Osteocyte (in vitro differentiated cells): Measurements from ENCODE around the gene PXN. TPM values are rescaled to one million over a fixed set of nuclear protein-coding genes. Genes with fewer than 3 reads are reported as not detected.
"Not testable (repeated sequence)": the region's sequence is repeated elsewhere in the genome, so short reads cannot be mapped to it uniquely, and the experiment has no call there.

ENCODE experiments used
- DNase-seq: peaks from one replicate; pipeline ENCODE4 v3.0.0; 2021; ENCODE audit warnings: mixed read lengths; ENCODE audit not compliant: unreplicated experiment; ENCODE audit errors: extremely low spot score
- H3K27ac Mint-ChIP-seq: one replicate; pipeline ENCODE4 v1.8.0; 2021; ENCODE audit warnings: mild to moderate bottlenecking, mixed read lengths; ENCODE audit not compliant: unreplicated experiment
- H3K27me3 Mint-ChIP-seq: one replicate; pipeline ENCODE4 v1.8.0; 2021; ENCODE audit warnings: mixed read lengths; ENCODE audit not compliant: unreplicated experiment
- H3K36me3 Mint-ChIP-seq: one replicate; pipeline ENCODE4 v1.8.0; 2021; ENCODE audit warnings: mixed read lengths; ENCODE audit not compliant: unreplicated experiment
- H3K4me1 Mint-ChIP-seq: one replicate; pipeline ENCODE4 v1.8.0; 2021; ENCODE audit warnings: mixed read lengths; ENCODE audit not compliant: unreplicated experiment
- H3K4me3 Mint-ChIP-seq: one replicate; pipeline ENCODE4 v1.8.0; 2021; ENCODE audit warnings: mild to moderate bottlenecking, moderate library complexity, mixed read lengths; ENCODE audit not compliant: unreplicated experiment
- H3K9me3 Mint-ChIP-seq: one replicate; pipeline ENCODE4 v1.8.0; 2021; ENCODE audit warnings: mixed read lengths; ENCODE audit not compliant: unreplicated experiment
- CTCF ChIP-seq: fragments of 200-600 bp; sonication (generic); IDR thresholded peaks from 2 replicates; pipeline ENCODE4 v1.5.0; 2021; ENCODE audit warnings: antibody characterized with exemption, mild to moderate bottlenecking, moderate library complexity
- total RNA-seq: library from RNA; stranded (reverse); gene quantifications from 2 replicates; pipeline ENCODE4 v1.2.1, GENCODE V29; 2021

The PXN gene
- total RNA-seq, 1 donor from 2014 or later = 79.9 TPM

- H3K27me3 Mint-ChIP-seq = no peaks in the 10 kb centered on the region
- no peaks in the 10 kb centered on the region for H3K9me3 Mint-ChIP-seq
- H3K4me1 Mint-ChIP-seq = peaks cover 37% of the 10 kb centered on the region
- DNase-seq = no peak
- TF ChIP-seq CTCF = no peak
- peak overlapping the region; percentile 98 for H3K27ac Mint-ChIP-seq
- H3K4me3 Mint-ChIP-seq = peak overlapping the region; percentile 96
- H3K36me3 Mint-ChIP-seq = peaks cover 20% of the 10 kb centered on the region
Observed at GRCh38 chr12:120200364-120200800, 65.1 kb downstream of the PXN start.

- DNase-seq = no peak
- H3K27ac Mint-ChIP-seq = peak overlapping the region; percentile 98
- no peaks in the 10 kb centered on the region for H3K27me3 Mint-ChIP-seq
- no peak for TF ChIP-seq CTCF
- peak overlapping the region; percentile 96 for H3K4me3 Mint-ChIP-seq
- H3K4me1 Mint-ChIP-seq = peaks cover 43% of the 10 kb centered on the region
- H3K36me3 Mint-ChIP-seq = peaks cover 20% of the 10 kb centered on the region
- H3K9me3 Mint-ChIP-seq = no peaks in the 10 kb centered on the region
Observed at GRCh38 chr12:120199595-120200306, 65.8 kb downstream of the PXN start.

- DNase-seq = no peak
- no peak for TF ChIP-seq CTCF
- H3K27ac Mint-ChIP-seq = peak overlapping the region; percentile 98
- peaks cover 20% of the 10 kb centered on the region for H3K36me3 Mint-ChIP-seq
- no peaks in the 10 kb centered on the region for H3K9me3 Mint-ChIP-seq
- no peaks in the 10 kb centered on the region for H3K27me3 Mint-ChIP-seq
- peak overlapping the region; percentile 96 for H3K4me3 Mint-ChIP-seq
- peaks cover 43% of the 10 kb centered on the region for H3K4me1 Mint-ChIP-seq
Observed at GRCh38 chr12:120199025-120199424, 66.5 kb downstream of the PXN start.

GRCh38 chr12:120197542-120197887 lies 68.0 kb downstream of the PXN start:
- Mint-ChIP-seq H3K4me1 (peaks cover 48% of the 10 kb centered on the region), H3K27me3 (no peaks in the 10 kb centered on the region), H3K36me3 (peaks cover 20% of the 10 kb centered on the region), H3K27ac (no peak overlapping the region), H3K9me3 (no peaks in the 10 kb centered on the region), H3K4me3 (no peak overlapping the region)
- TF ChIP-seq CTCF = no peak
- no peak for DNase-seq

GRCh38 chr12:120196817-120197541 lies 68.6 kb downstream of the PXN start:
- peak overlapping the region; percentile 71 for H3K27ac Mint-ChIP-seq
- peaks cover 20% of the 10 kb centered on the region for H3K36me3 Mint-ChIP-seq
- H3K27me3 Mint-ChIP-seq, H3K9me3 Mint-ChIP-seq, H3K4me3 Mint-ChIP-seq, DNase-seq: not testable (repeated sequence)
- peaks cover 47% of the 10 kb centered on the region for H3K4me1 Mint-ChIP-seq
